GM10248 (cell line): ENCODE measurements around the gene IL20RB.

Experiments used
- CTCF ChIA-PET: fragments of 300-600 bp; sonication (Branson Sonifier 250); formaldehyde crosslinking; extraction: SDS; loops from one replicate; lab custom pipeline; 2021; ENCODE audit warnings: antibody characterized with exemption; lab: Yijun Ruan, JAX
- POLR2A ChIA-PET: fragments of 350-650 bp; sonication (Branson Sonifier 250); formaldehyde crosslinking; extraction: SDS; loops from one replicate; lab custom pipeline; 2020; ENCODE audit warnings: antibody characterized with exemption; lab: Yijun Ruan, JAX
- DNase-seq: peaks from one replicate; pipeline ENCODE4 v3.0.0; 2012; ENCODE audit errors: extremely low spot score
- CTCF ChIP-seq: IDR thresholded peaks from 2 replicates; pipeline ENCODE4 v1.5.1; 2012; ENCODE audit warnings: mild to moderate bottlenecking, low read depth; ENCODE audit errors: extremely low read depth, missing control alignments, control extremely low read depth

The IL20RB gene

GRCh38 chr3:136957751-136958288 lies at the start of gene IL20RB:
Gene IL20RB (plus strand): TSS chr3:136957983. CDS start chr3:136958114, 131 bp downstream.
- ChIA-PET CTCF (interaction anchor here (1.3 to 2.0 kb wide), 2 partner anchors 10 to 12 kb away, joined by 3 to 6 read pairs; no protein-coding TSS in a partner anchor), POLR2A (no interaction called here)

GRCh38 chr3:136908297-136908696 lies 49.5 kb upstream of the IL20RB start:
- no peak for DNase-seq
- POLR2A ChIA-PET = no interaction called here
- CTCF ChIA-PET = interaction anchor here (0.9 to 1.4 kb wide), 3 partner anchors 9 to 106 kb away, joined by 3 to 4 read pairs (median 3); no protein-coding TSS in a partner anchor
- no peak for TF ChIP-seq CTCF

More at GRCh38 chr3:136957751-136958288, at the start of gene IL20RB:
- no peak for DNase-seq
- no peak for TF ChIP-seq CTCF

GRCh38 chr3:136909187-136909586 lies 48.6 kb upstream of the IL20RB start:
- ChIA-PET CTCF (interaction anchor here (1.4 kb wide), 1 partner anchor 10 kb away, joined by 3 read pairs; no protein-coding TSS in a partner anchor), POLR2A (no interaction called here)
- TF ChIP-seq CTCF = no peak
- DNase-seq = no peak

GRCh38 chr3:136910697-136911096 lies 47.1 kb upstream of the IL20RB start:
- CTCF ChIA-PET = interaction anchor here (1.3 to 1.5 kb wide), 2 partner anchors 8 to 14 kb away, joined by 4 to 6 read pairs; no protein-coding TSS in a partner anchor
- DNase-seq = no peak
- TF ChIP-seq CTCF = no peak
- POLR2A ChIA-PET = no interaction called here

GRCh38 chr3:136913168-136913567 lies 44.6 kb upstream of the IL20RB start:
- DNase-seq = no peak
- ChIA-PET CTCF (interaction anchor here (1.5 kb wide), 1 partner anchor 13 kb away, joined by 3 read pairs; no protein-coding TSS in a partner anchor), POLR2A (no interaction called here)
- TF ChIP-seq CTCF = no peak

GRCh38 chr3:136914739-136915138 lies 43.0 kb upstream of the IL20RB start:
- CTCF ChIA-PET = interaction anchor here (1.5 to 1.8 kb wide), 2 partner anchors 14 to 17 kb away, joined by 3 read pairs; no protein-coding TSS in a partner anchor
- no peak for DNase-seq
- TF ChIP-seq CTCF = no peak
- POLR2A ChIA-PET = no interaction called here
